H9 (cell line): ENCODE results near the gene INTS6. TPM values are rescaled to one million over a fixed set of nuclear protein-coding genes. Genes with fewer than 3 reads are reported as not detected.

Experiments used
- DNase-seq: peaks from one replicate; pipeline ENCODE4 v3.0.0-alpha.2; 2017
- H2AFZ ChIP-seq: one replicate; pipeline ENCODE4 v1.6.1; 2013; ENCODE audit warnings: mild to moderate bottlenecking, low read length, control low read depth, moderate library complexity
- H2AK5ac ChIP-seq: 2 replicates; pipeline ENCODE4 v1.6.1; 2013; ENCODE audit warnings: low read length, control low read depth, mixed read lengths; ENCODE audit not compliant: insufficient read length
- H2BK120ac ChIP-seq: one replicate; pipeline ENCODE4 v1.6.1; 2013; ENCODE audit warnings: low read depth, mild to moderate bottlenecking, low read length, control low read depth, inconsistent platforms; ENCODE audit not compliant: poor library complexity, severe bottlenecking
- H2BK12ac ChIP-seq: 2 replicates; pipeline ENCODE4 v1.6.1; 2013; ENCODE audit warnings: low read length, control low read depth, mixed read lengths, low read depth; ENCODE audit not compliant: insufficient read length
- H2BK15ac ChIP-seq: 2 replicates; pipeline ENCODE4 v1.6.1; 2013; ENCODE audit warnings: low read depth, low read length, control low read depth
- H2BK20ac ChIP-seq: one replicate; pipeline ENCODE4 v1.6.1; 2013; ENCODE audit warnings: low read depth, mild to moderate bottlenecking, low read length, control low read depth, inconsistent platforms; ENCODE audit not compliant: poor library complexity, severe bottlenecking
- H2BK5ac ChIP-seq: 2 replicates; pipeline ENCODE4 v1.6.1; 2013; ENCODE audit warnings: low read length, control low read depth, mixed read lengths; ENCODE audit not compliant: insufficient read length
- H3K14ac ChIP-seq: 2 replicates; pipeline ENCODE4 v1.6.1; 2013; ENCODE audit warnings: low read length, control low read depth; ENCODE audit not compliant: insufficient read depth
- H3K18ac ChIP-seq: 2 replicates; pipeline ENCODE4 v1.6.1; 2013; ENCODE audit warnings: low read depth, mild to moderate bottlenecking, mixed read lengths, low read length, control low read depth; ENCODE audit not compliant: insufficient read length
- H3K23ac ChIP-seq: 2 replicates; pipeline ENCODE4 v1.6.1; 2013; ENCODE audit warnings: low read length, control low read depth, mixed read lengths, low read depth; ENCODE audit not compliant: insufficient read length
- H3K23me2 ChIP-seq: 2 replicates; pipeline ENCODE4 v1.6.1; 2013; ENCODE audit warnings: low read depth, mild to moderate bottlenecking, mixed read lengths, low read length, control low read depth; ENCODE audit not compliant: insufficient read length, poor library complexity, severe bottlenecking
- H3K27ac ChIP-seq: 2 replicates; pipeline ENCODE4 v1.5.1; 2013; ENCODE audit warnings: low read length, control low read depth, mixed read lengths, low read depth; ENCODE audit not compliant: insufficient read length
- H3K27me3 ChIP-seq: 2 replicates; pipeline ENCODE4 v1.6.1; 2013; ENCODE audit warnings: low read length, control low read depth, inconsistent platforms; ENCODE audit not compliant: insufficient read depth
- H3K4ac ChIP-seq: 2 replicates; pipeline ENCODE4 v1.6.1; 2013; ENCODE audit warnings: low read depth, mild to moderate bottlenecking, control low read depth, inconsistent platforms, low read length, moderate library complexity
- H3K4me1 ChIP-seq: 2 replicates; pipeline ENCODE4 v1.6.1; 2013; ENCODE audit warnings: low read length, control low read depth, inconsistent platforms; ENCODE audit not compliant: insufficient read depth
- H3K4me2 ChIP-seq: 2 replicates; pipeline ENCODE4 v1.6.1; 2013; ENCODE audit warnings: low read length, control low read depth, mixed read lengths; ENCODE audit not compliant: insufficient read length, insufficient read depth
- H3K56ac ChIP-seq: 2 replicates; pipeline ENCODE4 v1.6.1; 2013; ENCODE audit warnings: low read depth, mild to moderate bottlenecking, mixed read lengths, low read length, control low read depth; ENCODE audit not compliant: insufficient read length
- H3K79me1 ChIP-seq: 2 replicates; pipeline ENCODE4 v1.6.1; 2013; ENCODE audit warnings: low read depth, mild to moderate bottlenecking, moderate library complexity, low read length, control low read depth, inconsistent platforms; ENCODE audit not compliant: insufficient read depth, poor library complexity, severe bottlenecking
- H3K79me2 ChIP-seq: 2 replicates; pipeline ENCODE4 v1.6.1; 2013; ENCODE audit warnings: low read length, control low read depth, inconsistent platforms; ENCODE audit not compliant: insufficient read depth
- H3K9ac ChIP-seq: 2 replicates; pipeline ENCODE4 v1.6.1; 2013; ENCODE audit warnings: low read length, control low read depth, mixed read lengths; ENCODE audit not compliant: insufficient read length; ENCODE audit errors: extremely low read depth
- H3K9me3 ChIP-seq: one replicate; pipeline ENCODE4 v1.6.1; 2013; ENCODE audit warnings: low read depth, low read length, inconsistent platforms; ENCODE audit not compliant: control insufficient read depth
- H3T11ph ChIP-seq: one replicate; pipeline ENCODE4 v1.6.1; 2013; ENCODE audit warnings: mild to moderate bottlenecking, low read length, control low read depth, inconsistent platforms
- H4K20me1 ChIP-seq: one replicate; pipeline ENCODE4 v1.6.1; 2013; ENCODE audit not compliant: control insufficient read depth, insufficient read length, insufficient read depth
- H4K5ac ChIP-seq: 2 replicates; pipeline ENCODE4 v1.6.1; 2013; ENCODE audit warnings: low read depth, mild to moderate bottlenecking, mixed read lengths, low read length, control low read depth; ENCODE audit not compliant: insufficient read length
- H4K8ac ChIP-seq: replicated peaks from 2 replicates; pipeline ENCODE4 v1.6.1; 2013; ENCODE audit warnings: low read length, control low read depth, mixed read lengths, low read depth; ENCODE audit not compliant: insufficient read length
- H4K91ac ChIP-seq: 2 replicates; pipeline ENCODE4 v1.6.1; 2013; ENCODE audit warnings: low read depth, mild to moderate bottlenecking, moderate library complexity, mixed read lengths, low read length, control low read depth; ENCODE audit not compliant: insufficient read length
- H3K27ac Mint-ChIP-seq, 3 experiments: 2 replicates in 2 of 3; 3 replicates in 1 of 3; pipeline ENCODE4 v1.8.0; 2020 to 2021; ENCODE audit warnings: mixed read lengths in 3 of 3, mild to moderate bottlenecking in 1 of 3, moderate library complexity in 1 of 3
- H3K27me3 Mint-ChIP-seq: 2 replicates; pipeline ENCODE4 v1.8.0; 2021; ENCODE audit warnings: low read depth, mild to moderate bottlenecking, moderate library complexity, mixed read lengths
- H3K36me3 Mint-ChIP-seq, 3 experiments: 2 replicates in 2 of 3; 3 replicates in 1 of 3; pipeline ENCODE4 v1.8.0; 2020 to 2021; ENCODE audit warnings: low read depth in 3 of 3, mixed read lengths in 3 of 3; ENCODE audit not compliant: insufficient read depth in 1 of 3
- H3K4me1 Mint-ChIP-seq, 2 experiments: 2 replicates each; pipeline ENCODE4 v1.8.0; 2020; ENCODE audit warnings: mixed read lengths in 2 of 2
- H3K4me3 Mint-ChIP-seq, 2 experiments: 2 replicates in 1 of 2; 3 replicates in 1 of 2; pipeline ENCODE4 v1.8.0; 2020 to 2021; ENCODE audit warnings: mild to moderate bottlenecking in 2 of 2, mixed read lengths in 2 of 2, moderate library complexity in 1 of 2
- H3K9me3 Mint-ChIP-seq, 2 experiments: 2 replicates in 1 of 2; 3 replicates in 1 of 2; pipeline ENCODE4 v1.8.0; 2020; ENCODE audit warnings: mild to moderate bottlenecking in 2 of 2, mixed read lengths in 2 of 2, moderate library complexity in 1 of 2
- CTCF ChIP-seq: fragments of 200-600 bp; sonication (generic); conservative IDR thresholded peaks from 3 replicates; pipeline ENCODE4 v1.8.0; 2021; ENCODE audit warnings: antibody characterized with exemption, mild to moderate bottlenecking
- WGBS: extraction: QIAGEN DNeasy Blood & Tissue Kit; methylation state at CpG from one replicate; pipeline ENCODE4 v1.1.7; 2013; ENCODE audit warnings: missing lambda C conversion rate, low lambda C conversion rate, mixed read lengths; ENCODE audit not compliant: insufficient read length; ENCODE audit errors: extremely low coverage; 5-methylcytosine and 5-hydroxymethylcytosine counted together
- total RNA-seq: library from RNA; stranded (reverse); gene quantifications from 2 replicates; pipeline ENCODE4 v1.2.1, GENCODE V29; 2021

Gene INTS6
- total RNA-seq, 1 experiment from 2014 or later: 61.2 TPM

GRCh38 chr13:51488212-51488611, 35.4 kb upstream of the INTS6 start:
- Histone ChIP-seq H3K27me3 (no peaks in the 10 kb centered on the region), H2AFZ (no peak overlapping the region), H3K9ac (no peak overlapping the region), H4K20me1 (no peaks in the 10 kb centered on the region), H3K4me2 (no peak overlapping the region), H3K27ac (no peak overlapping the region), H3K14ac (no peak overlapping the region), H3K79me2 (no peaks in the 10 kb centered on the region), H3K4ac (no peak overlapping the region), H3K9me3 (no peaks in the 10 kb centered on the region), H2BK12ac (no peak overlapping the region), H2BK120ac (no peak overlapping the region), H4K5ac (no peak overlapping the region), H3K23me2 (no peaks in the 10 kb centered on the region), H3K79me1 (no peaks in the 10 kb centered on the region), H4K8ac (no peak overlapping the region), H3K23ac (no peak overlapping the region), H4K91ac (no peak overlapping the region), H3K56ac (no peak overlapping the region), H3K18ac (no peak overlapping the region), H2BK5ac (no peak overlapping the region), H2BK20ac (no peak overlapping the region), H2AK5ac (no peak overlapping the region), H3K4me1 (no peaks in the 10 kb centered on the region), H2BK15ac (no peak overlapping the region), H3T11ph (no peak overlapping the region)
- H3K9me3 Mint-ChIP-seq: peaks cover 8 to 10% of the 10 kb centered on the region in 2 experiments; a peak in 4 of 5 replicates
- no peak overlapping the region for H3K4me3 Mint-ChIP-seq
- no peak for DNase-seq
- no peaks in the 10 kb centered on the region for H3K4me1 Mint-ChIP-seq
- WGBS: no CpG with 5 or more reads among the region's 2 CpGs
- no peak overlapping the region for H3K27ac Mint-ChIP-seq
- no peak for TF ChIP-seq CTCF
- H3K36me3 Mint-ChIP-seq: no peaks in the 10 kb centered on the region
- no peaks in the 10 kb centered on the region; the same call in 1 of the 2 replicates for H3K27me3 Mint-ChIP-seq
